ENCODE measurements around the gene FRMPD1. TPM values are rescaled to one million over a fixed set of nuclear protein-coding genes. Genes with fewer than 3 reads are reported as not detected.

Gene FRMPD1
- total and polyA plus RNA-seq, 9 donors = 0.01 to 0.46 (median 0.26) TPM; not detected in 4

GRCh38 chr9:37676411-37676830, 25.7 kb downstream of the FRMPD1 start:
- 33 to 53% (median 36%) methylated on average over 11 of the region's 11 CpGs for WGBS, 3 donors

DNA sequence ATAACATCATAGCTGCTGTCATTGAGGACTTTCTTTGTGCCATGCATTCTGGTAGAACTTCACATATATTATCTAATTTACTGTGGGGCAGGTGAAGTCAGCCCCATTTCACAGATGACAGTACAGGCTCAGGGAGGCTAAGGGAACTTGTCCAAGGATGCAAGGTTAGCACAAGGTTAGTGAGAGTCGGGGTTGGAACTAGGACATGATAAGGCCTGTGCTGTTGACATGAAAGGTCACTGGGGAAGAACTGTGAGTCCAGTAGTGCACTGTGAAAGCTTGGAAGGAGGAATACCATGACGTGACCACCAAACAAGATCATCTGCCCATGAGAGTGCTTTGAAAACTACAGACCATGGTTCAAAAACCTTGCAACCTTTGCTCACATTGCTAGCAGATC, 26.7 kb downstream of the FRMPD1 start:
- intact Hi-C loops (cut with DNase I) = no loop called here
- TF ChIP-seq, protein P1, sequence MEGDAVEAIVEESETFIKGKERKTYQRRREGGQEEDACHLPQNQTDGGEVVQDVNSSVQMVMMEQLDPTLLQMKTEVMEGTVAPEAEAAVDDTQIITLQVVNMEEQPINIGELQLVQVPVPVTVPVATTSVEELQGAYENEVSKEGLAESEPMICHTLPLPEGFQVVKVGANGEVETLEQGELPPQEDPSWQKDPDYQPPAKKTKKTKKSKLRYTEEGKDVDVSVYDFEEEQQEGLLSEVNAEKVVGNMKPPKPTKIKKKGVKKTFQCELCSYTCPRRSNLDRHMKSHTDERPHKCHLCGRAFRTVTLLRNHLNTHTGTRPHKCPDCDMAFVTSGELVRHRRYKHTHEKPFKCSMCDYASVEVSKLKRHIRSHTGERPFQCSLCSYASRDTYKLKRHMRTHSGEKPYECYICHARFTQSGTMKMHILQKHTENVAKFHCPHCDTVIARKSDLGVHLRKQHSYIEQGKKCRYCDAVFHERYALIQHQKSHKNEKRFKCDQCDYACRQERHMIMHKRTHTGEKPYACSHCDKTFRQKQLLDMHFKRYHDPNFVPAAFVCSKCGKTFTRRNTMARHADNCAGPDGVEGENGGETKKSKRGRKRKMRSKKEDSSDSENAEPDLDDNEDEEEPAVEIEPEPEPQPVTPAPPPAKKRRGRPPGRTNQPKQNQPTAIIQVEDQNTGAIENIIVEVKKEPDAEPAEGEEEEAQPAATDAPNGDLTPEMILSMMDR (IDR thresholded peaks at IDR 0.05) = no peak
- TF ChIP-seq POLR2A (IDR thresholded peaks at IDR 0.05) (no peak), EP300 (IDR thresholded peaks at IDR 0.05) (no peak)
- Histone ChIP-seq H3K9me3 (no peaks in the 10 kb centered on the region), H3K27ac (no peak overlapping the region), H3K4me1 (ENCODE audit: insufficient read depth) (no peaks in the 10 kb centered on the region), H3K4me3 (no peak overlapping the region), H3K36me3 (no peaks in the 10 kb centered on the region), H3K27me3 (no peaks in the 10 kb centered on the region)
- 49 to 62% (median 55%) methylated on average over 2 of the region's 2 CpGs for WGBS, 3 donors
- no peak for DNase-seq

More at GRCh38 chr9:37676411-37676830, 25.7 kb downstream of the FRMPD1 start:
- H3K27ac ChIP-seq = no peak overlapping the region
- no peaks in the 10 kb centered on the region for H3K9me3 ChIP-seq
- H3K27me3 ChIP-seq = no peaks in the 10 kb centered on the region
- TF ChIP-seq, protein P1 (IDR thresholded peaks at IDR 0.05) = no peak
- TF ChIP-seq EP300 (IDR thresholded peaks at IDR 0.05) = no peak
- TF ChIP-seq POLR2A (IDR thresholded peaks at IDR 0.05) = no peak
- intact Hi-C loops (cut with DNase I) = no loop called here
- no peak overlapping the region for H3K4me3 ChIP-seq
- no peaks in the 10 kb centered on the region for H3K4me1 ChIP-seq (ENCODE audit: insufficient read depth)
- no peak for DNase-seq
- H3K36me3 ChIP-seq = no peaks in the 10 kb centered on the region

- no peaks in the 10 kb centered on the region for H3K4me1 ChIP-seq (ENCODE audit: insufficient read depth)
- H3K27ac ChIP-seq = no peak overlapping the region
- no peaks in the 10 kb centered on the region for H3K27me3 ChIP-seq
- H3K36me3 ChIP-seq = no peaks in the 10 kb centered on the region
- no peaks in the 10 kb centered on the region for H3K9me3 ChIP-seq
- 64 to 88% (median 68%) methylated on average over 1 of the region's 1 CpG for WGBS, 3 donors
- TF ChIP-seq POLR2A (IDR thresholded peaks at IDR 0.05) = no peak
- TF ChIP-seq, protein P1 (IDR thresholded peaks at IDR 0.05) = no peak
- TF ChIP-seq EP300 (IDR thresholded peaks at IDR 0.05) = no peak
- no peak for DNase-seq
- intact Hi-C loops (cut with DNase I) = no loop called here
- H3K4me3 ChIP-seq = no peak overlapping the region
Observed at GRCh38 chr9:37678789-37679273, 28.1 kb downstream of the FRMPD1 start.

DNA sequence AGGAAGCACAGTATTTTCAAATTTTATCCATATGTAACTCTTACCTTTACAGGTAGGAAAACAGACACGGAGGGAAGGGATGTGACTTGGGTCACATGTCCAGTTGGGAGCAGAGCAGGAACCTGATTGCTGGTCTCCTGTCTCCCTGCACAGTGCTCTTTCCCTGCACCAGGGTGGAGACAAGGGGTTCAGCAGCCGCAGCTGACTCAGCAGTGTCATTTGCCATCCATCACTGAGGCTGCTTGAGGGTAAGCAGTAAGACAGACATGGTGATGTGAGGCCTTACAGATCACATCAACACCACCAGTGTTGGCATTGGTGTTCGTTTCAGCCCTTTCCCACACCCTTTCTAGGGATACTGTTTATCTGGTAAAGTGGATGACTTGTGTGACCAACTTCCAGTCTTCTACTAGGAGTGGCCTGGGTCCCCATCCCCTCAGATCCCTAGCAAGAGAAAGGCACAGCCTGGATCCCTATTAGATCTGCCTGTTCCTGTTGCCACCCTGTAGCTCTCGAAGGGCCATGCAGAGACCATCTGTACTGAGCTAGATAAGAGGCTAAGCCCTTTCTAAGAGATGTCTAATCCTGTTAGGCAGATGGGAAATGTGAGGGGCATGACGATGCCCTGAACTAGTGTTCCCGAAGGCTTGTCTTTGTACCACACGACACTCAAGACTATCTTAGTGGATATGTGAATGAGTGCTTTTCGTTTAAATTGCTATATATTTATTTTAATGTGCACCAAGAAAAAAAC, 29.1 kb downstream of the FRMPD1 start:
- intact Hi-C loops (cut with DNase I) = no loop called here
- no peaks in the 10 kb centered on the region for H3K9me3 ChIP-seq
- 73 to 81% (median 80%) methylated on average over 8 of the region's 8 CpGs for WGBS, 3 donors

More for the DNA sequence above, 29.1 kb downstream of the FRMPD1 start:
- no peak overlapping the region for H3K27ac ChIP-seq
- TF ChIP-seq, protein P1 (IDR thresholded peaks at IDR 0.05) = no peak
- TF ChIP-seq POLR2A (IDR thresholded peaks at IDR 0.05) (no peak), EP300 (IDR thresholded peaks at IDR 0.05) (no peak)
- no peak for DNase-seq
- H3K36me3 ChIP-seq = no peaks in the 10 kb centered on the region
- no peaks in the 10 kb centered on the region for H3K27me3 ChIP-seq
- H3K4me3 ChIP-seq = no peak overlapping the region
- H3K4me1 ChIP-seq (ENCODE audit: insufficient read depth) = no peaks in the 10 kb centered on the region

Measured in ovary (tissue), 9 donors.